Astrocyte (in vitro differentiated cells and primary cell): ENCODE results near the gene ASPHD1. TPM values are rescaled to one million over a fixed set of nuclear protein-coding genes. Genes with fewer than 3 reads are reported as not detected.

Experiments
- DNase-seq: peaks from one replicate; pipeline ENCODE4 v3.0.0-alpha.2; 2010; ENCODE audit warnings: low read depth
- FAIRE-seq: peaks from 2 replicates; lab custom pipeline; 2011; peaks lifted over from hg19 to GRCh38; lab: Jason Lieb, UNC
- H2AFZ ChIP-seq: 2 replicates; pipeline ENCODE4 v1.6.0; 2012; ENCODE audit warnings: low read depth, low read length, inconsistent platforms
- H3K27ac ChIP-seq: 2 replicates; pipeline ENCODE4 v1.5.1; 2011; ENCODE audit warnings: low read depth, low read length, inconsistent platforms
- H3K27me3 ChIP-seq: 2 replicates; pipeline ENCODE4 v1.6.0; 2011; ENCODE audit warnings: low read length, inconsistent platforms; ENCODE audit not compliant: insufficient read depth
- H3K36me3 ChIP-seq: 2 replicates; pipeline ENCODE4 v1.5.1; 2011; ENCODE audit warnings: low read length, inconsistent platforms; ENCODE audit not compliant: insufficient read depth
- H3K4me1 ChIP-seq: 2 replicates; pipeline ENCODE4 v1.5.1; 2011; ENCODE audit warnings: low read length, inconsistent platforms; ENCODE audit not compliant: insufficient read depth
- H3K4me2 ChIP-seq: 2 replicates; pipeline ENCODE4 v1.6.0; 2012; ENCODE audit warnings: low read length, inconsistent platforms
- H3K4me3 ChIP-seq: 2 replicates; pipeline ENCODE4 v1.5.1; 2011; ENCODE audit warnings: low read depth, mild to moderate bottlenecking, low read length, inconsistent platforms; ENCODE audit not compliant: insufficient read depth
- H3K79me2 ChIP-seq: 2 replicates; pipeline ENCODE4 v1.6.0; 2012; ENCODE audit warnings: mild to moderate bottlenecking, low read length, inconsistent platforms; ENCODE audit not compliant: insufficient read depth
- H3K9ac ChIP-seq: 2 replicates; pipeline ENCODE4 v1.6.0; 2012; ENCODE audit warnings: mild to moderate bottlenecking, low read length, inconsistent platforms
- H3K9me3 ChIP-seq: 2 replicates; pipeline ENCODE4 v1.5.1; 2012; ENCODE audit warnings: low read depth, mild to moderate bottlenecking, low read length, inconsistent platforms; ENCODE audit not compliant: insufficient read depth
- H4K20me1 ChIP-seq: 2 replicates; pipeline ENCODE4 v1.6.0; 2012; ENCODE audit warnings: low read length, inconsistent platforms; ENCODE audit not compliant: insufficient read depth
- H3K27ac Mint-ChIP-seq: one replicate; pipeline ENCODE4 v1.8.0; 2021; ENCODE audit warnings: mild to moderate bottlenecking, mixed read lengths; ENCODE audit not compliant: unreplicated experiment
- H3K27me3 Mint-ChIP-seq: one replicate; pipeline ENCODE4 v1.8.0; 2021; ENCODE audit warnings: low read depth, mixed read lengths; ENCODE audit not compliant: unreplicated experiment
- H3K36me3 Mint-ChIP-seq: one replicate; pipeline ENCODE4 v1.8.0; 2021; ENCODE audit warnings: low read depth, mixed read lengths; ENCODE audit not compliant: unreplicated experiment
- H3K4me1 Mint-ChIP-seq: one replicate; pipeline ENCODE4 v1.8.0; 2021; ENCODE audit warnings: low read depth, mixed read lengths; ENCODE audit not compliant: unreplicated experiment
- H3K4me3 Mint-ChIP-seq: one replicate; pipeline ENCODE4 v1.8.0; 2021; ENCODE audit warnings: mild to moderate bottlenecking, moderate library complexity, mixed read lengths; ENCODE audit not compliant: unreplicated experiment
- H3K9me3 Mint-ChIP-seq: one replicate; pipeline ENCODE4 v1.8.0; 2021; ENCODE audit warnings: mild to moderate bottlenecking, mixed read lengths; ENCODE audit not compliant: unreplicated experiment
- EZH2 ChIP-seq: IDR thresholded peaks from 2 replicates; pipeline ENCODE4 v1.6.1; 2012; ENCODE audit warnings: mild to moderate bottlenecking, low read length, inconsistent platforms; ENCODE audit not compliant: insufficient read depth
- total RNA-seq: library from RNA; stranded (reverse); gene quantifications from 2 replicates; pipeline ENCODE4 v1.2.1, GENCODE V29; 2021
- TF ChIP-seq, protein P1 (sequence below): IDR thresholded peaks from 2 replicates; pipeline ENCODE4 v1.5.1; 2011; ENCODE audit warnings: low read depth, mild to moderate bottlenecking, inconsistent platforms, low read length, moderate library complexity; ENCODE audit not compliant: insufficient read depth

Gene ASPHD1
- total RNA-seq, 1 donor from 2014 or later = 43.3 TPM

- no peak overlapping the region for H2AFZ ChIP-seq
- Mint-ChIP-seq H3K36me3 (peaks cover 3% of the 10 kb centered on the region), H3K27ac (no peak overlapping the region), H3K9me3 (no peaks in the 10 kb centered on the region), H3K4me1 (peaks cover 9% of the 10 kb centered on the region), H3K27me3 (no peaks in the 10 kb centered on the region), H3K4me3 (no peak overlapping the region)
- H3K79me2 ChIP-seq = peaks cover 29% of the 10 kb centered on the region
- DNase-seq (no peak), FAIRE-seq (no peak)
- no peak overlapping the region for H3K9ac ChIP-seq
- no peaks in the 10 kb centered on the region for H3K27me3 ChIP-seq
- TF ChIP-seq EZH2 = no peak
- TF ChIP-seq, protein P1, sequence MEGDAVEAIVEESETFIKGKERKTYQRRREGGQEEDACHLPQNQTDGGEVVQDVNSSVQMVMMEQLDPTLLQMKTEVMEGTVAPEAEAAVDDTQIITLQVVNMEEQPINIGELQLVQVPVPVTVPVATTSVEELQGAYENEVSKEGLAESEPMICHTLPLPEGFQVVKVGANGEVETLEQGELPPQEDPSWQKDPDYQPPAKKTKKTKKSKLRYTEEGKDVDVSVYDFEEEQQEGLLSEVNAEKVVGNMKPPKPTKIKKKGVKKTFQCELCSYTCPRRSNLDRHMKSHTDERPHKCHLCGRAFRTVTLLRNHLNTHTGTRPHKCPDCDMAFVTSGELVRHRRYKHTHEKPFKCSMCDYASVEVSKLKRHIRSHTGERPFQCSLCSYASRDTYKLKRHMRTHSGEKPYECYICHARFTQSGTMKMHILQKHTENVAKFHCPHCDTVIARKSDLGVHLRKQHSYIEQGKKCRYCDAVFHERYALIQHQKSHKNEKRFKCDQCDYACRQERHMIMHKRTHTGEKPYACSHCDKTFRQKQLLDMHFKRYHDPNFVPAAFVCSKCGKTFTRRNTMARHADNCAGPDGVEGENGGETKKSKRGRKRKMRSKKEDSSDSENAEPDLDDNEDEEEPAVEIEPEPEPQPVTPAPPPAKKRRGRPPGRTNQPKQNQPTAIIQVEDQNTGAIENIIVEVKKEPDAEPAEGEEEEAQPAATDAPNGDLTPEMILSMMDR = no peak
- no peak overlapping the region for H3K4me3 ChIP-seq
- no peak overlapping the region for H3K4me2 ChIP-seq
- no peaks in the 10 kb centered on the region for H3K9me3 ChIP-seq
- peaks cover 17% of the 10 kb centered on the region for H3K4me1 ChIP-seq
- no peak overlapping the region for H3K27ac ChIP-seq
- peaks cover 16% of the 10 kb centered on the region for H4K20me1 ChIP-seq
- peaks cover 13% of the 10 kb centered on the region for H3K36me3 ChIP-seq
Observed at GRCh38 chr16:29922986-29923501, 22.8 kb downstream of the ASPHD1 start.

DNA sequence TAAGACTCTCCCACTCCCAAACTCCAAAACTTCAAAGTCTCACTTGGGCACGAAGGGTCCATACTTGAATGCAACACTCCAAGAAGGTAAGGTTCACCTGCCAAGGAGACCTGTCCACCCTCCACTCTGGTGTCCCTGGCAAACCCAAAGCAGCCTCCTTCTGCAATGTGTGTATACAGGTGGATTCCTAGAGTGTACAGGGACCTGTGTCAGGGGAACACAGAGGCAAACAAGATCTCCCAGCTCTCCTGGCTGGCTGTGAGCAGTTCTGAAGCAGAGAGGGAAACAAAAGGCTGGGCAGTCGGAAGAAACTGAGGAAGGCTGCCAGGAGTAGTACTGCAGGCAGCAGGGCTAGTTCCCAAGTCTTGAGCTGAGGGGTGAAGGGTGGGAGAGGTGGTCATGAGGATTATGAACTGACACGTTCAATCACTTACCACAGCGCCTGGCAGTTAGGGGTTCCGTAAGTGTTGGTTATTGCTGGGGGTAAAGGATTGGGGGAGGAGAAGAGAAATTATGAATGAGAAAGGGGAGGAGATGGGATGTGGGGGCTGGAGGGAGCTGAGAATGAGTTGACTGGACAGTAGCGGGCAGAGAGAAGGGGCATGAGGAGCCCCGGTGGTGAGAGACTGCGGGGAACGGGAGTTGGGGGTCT, 24.9 kb downstream of the ASPHD1 start:
- H3K36me3 Mint-ChIP-seq = peaks cover 3% of the 10 kb centered on the region
- Histone ChIP-seq H3K79me2 (peaks cover 29% of the 10 kb centered on the region), H2AFZ (peak overlapping the region; percentile 32), H4K20me1 (peaks cover 16% of the 10 kb centered on the region), H3K27me3 (no peaks in the 10 kb centered on the region), H3K9me3 (no peaks in the 10 kb centered on the region), H3K4me1 (peaks cover 17% of the 10 kb centered on the region), H3K4me3 (peak overlapping the region; percentile 69), H3K27ac (peak overlapping the region; percentile 63), H3K9ac (peak overlapping the region; percentile 85), H3K4me2 (peak overlapping the region; percentile 95), H3K36me3 (peaks cover 6% of the 10 kb centered on the region)
- TF ChIP-seq, protein P1 = no peak
- no peak for TF ChIP-seq EZH2
- peak overlapping the region; percentile 92 for H3K4me3 Mint-ChIP-seq
- no peaks in the 10 kb centered on the region for H3K27me3 Mint-ChIP-seq
- peak overlapping the region; percentile 50 for H3K27ac Mint-ChIP-seq
- DNase-seq (no peak), FAIRE-seq (no peak)
- H3K9me3 Mint-ChIP-seq = no peaks in the 10 kb centered on the region
- peaks cover 9% of the 10 kb centered on the region for H3K4me1 Mint-ChIP-seq
